Activated CD8-positive, alpha-beta memory T cell treated with anti-CD3 and anti-CD28 coated beads, Interleukin-2, amount 50 U/mL, for 1 hour (primary cell): Measurements from ENCODE around the gene PLA2G12A.
"Not testable (repeated sequence)": the region's sequence is repeated elsewhere in the genome, so short reads cannot be mapped to it uniquely, and the experiment has no call there.

Experiments used
- DNase-seq: peaks from one replicate; pipeline ENCODE4 v3.0.0-alpha.2; 2020; ENCODE audit errors: extremely low read depth

PLA2G12A gene

DNA sequence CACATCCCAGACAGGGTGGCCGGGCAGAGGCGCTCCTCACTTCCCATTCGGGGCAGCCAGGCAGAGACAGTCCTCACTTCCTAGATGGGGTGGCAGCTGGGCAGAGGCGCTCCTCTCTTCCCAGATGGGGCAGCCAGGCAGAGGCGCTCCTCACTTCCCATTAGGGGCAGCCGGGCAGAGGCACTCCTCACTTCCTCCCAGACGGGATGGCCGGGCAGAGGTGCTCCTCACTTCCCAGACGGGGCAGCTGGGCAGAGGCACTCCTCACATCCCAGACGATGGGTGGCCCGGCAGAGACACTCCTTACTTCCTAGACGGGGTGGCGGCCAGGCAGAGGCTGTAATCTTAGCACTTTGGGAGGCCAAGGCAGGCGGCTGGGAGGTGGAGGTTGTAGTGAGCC lies 50.9 kb downstream of the PLA2G12A start:
- DNase-seq, result not testable (repeated sequence)

DNA sequence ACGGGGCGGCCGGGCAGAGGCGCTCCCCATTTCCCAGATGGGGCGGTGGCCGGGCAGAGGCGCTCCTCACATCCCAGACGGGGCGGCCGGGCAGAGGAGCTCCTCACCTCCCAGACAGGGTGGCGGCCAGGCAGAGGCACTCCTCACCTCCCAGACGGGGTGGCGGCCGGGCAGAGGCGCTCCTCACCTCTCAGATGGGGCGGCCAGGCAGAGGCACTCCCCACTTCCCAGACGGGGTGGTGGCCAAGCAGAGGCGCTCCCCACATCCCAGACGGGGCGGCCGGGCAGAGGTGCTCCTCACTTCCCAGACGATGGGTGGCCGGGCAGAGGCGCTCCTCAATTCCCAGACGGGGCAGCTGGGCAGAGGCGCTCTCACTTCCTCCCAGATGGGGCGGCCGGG lies 51.4 kb downstream of the PLA2G12A start:
- not testable (repeated sequence) for DNase-seq

GRCh38 chr4:109676886-109677285 lies 53.0 kb downstream of the PLA2G12A start:
- no peak for DNase-seq

GRCh38 chr4:109675843-109676242 lies 54.0 kb downstream of the PLA2G12A start:
- DNase-seq, result no peak

GRCh38 chr4:109675181-109675580 lies 54.7 kb downstream of the PLA2G12A start:
- DNase-seq, result no peak

- DNase-seq, result no peak
Observed at GRCh38 chr4:109673303-109673702, 56.6 kb downstream of the PLA2G12A start.

DNA sequence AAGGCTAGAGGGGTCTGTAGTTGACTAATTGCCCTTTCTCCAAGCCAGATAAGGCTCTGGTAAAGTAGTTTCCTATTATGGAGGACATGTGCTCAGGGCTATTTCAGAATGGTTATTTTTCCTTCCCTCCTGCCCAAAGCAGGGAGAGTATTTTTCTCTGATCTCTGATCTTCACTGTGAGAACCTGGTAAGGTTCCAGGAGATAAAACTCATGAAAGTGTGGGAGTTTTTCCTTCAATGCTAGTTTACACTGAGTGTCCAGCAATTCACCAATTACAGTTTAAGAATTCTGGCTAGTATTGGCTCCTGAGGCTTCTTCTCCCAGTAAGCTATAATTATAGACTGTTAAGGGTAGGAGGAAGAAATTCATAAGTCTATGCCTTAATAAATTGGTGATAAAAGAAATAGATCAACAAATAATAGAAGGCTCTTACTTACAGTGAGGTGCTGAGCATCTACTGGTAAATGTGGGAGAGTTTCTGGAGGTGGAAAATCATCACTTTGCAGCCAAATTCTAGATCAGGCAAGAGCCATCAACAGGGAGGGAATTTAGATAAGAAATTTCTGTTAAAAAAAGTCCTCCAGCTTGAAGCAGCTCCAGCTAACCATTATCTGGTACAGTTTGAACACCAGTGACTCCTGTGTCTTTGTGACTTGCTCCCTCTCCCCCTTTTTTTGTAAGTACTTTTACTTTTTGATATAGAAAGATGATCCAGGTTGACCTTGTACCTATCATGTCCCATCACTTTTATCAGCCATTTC lies 57.5 kb downstream of the PLA2G12A start:
- no peak for DNase-seq

- DNase-seq, result no peak
Observed at GRCh38 chr4:109671350-109671749, 58.5 kb downstream of the PLA2G12A start.

GRCh38 chr4:109665783-109666485 lies 63.9 kb downstream of the PLA2G12A start:
- DNase-seq, result no peak

DNA sequence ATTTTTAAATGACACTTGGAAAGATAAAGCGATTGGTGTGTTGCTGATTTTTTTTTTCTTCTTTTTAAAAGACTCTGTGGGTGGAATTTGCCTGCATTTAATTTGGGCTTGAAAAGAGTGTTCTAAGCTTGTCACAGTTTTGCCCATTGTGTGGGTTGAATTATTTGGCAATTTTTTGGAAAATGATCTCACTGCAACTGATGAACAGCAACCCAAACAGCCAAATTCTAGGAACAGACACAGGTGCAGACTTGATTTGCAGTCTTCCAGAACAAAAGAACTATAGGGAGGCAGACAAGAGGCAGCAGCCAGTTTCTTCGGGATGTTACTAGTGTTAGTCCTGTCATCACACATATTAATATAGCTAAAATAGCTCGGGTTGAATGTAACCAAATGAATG lies 67.1 kb downstream of the PLA2G12A start:
- no peak for DNase-seq

DNA sequence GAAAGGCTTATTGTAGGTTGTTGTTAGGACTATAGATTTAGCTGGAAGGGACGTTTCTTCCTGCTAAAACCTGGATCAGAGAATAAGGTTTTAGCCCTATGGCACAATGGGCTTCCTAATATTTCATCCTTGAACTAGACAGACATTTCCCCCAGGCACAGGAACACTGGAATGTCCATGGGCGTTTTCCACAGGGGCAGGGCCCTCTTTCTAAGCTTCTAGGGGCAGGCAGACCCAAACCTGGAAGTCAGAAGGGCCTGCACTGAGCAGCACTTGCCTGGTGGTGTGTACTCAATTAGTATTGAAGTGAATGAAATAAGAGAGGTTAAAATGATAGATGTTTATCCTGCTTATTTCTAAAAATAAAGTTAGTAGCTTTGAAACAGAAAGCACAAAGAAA lies 67.8 kb downstream of the PLA2G12A start:
- no peak for DNase-seq
